HEK293T (cell line): Measurements from ENCODE around the gene SLX4IP.

ENCODE experiments used
- CTCF ChIA-PET: fragments of 350-600 bp; formaldehyde crosslinking; extraction: SDS; loops from one replicate; lab custom pipeline; 2021; ENCODE audit warnings: antibody characterized with exemption, inconsistent platforms; lab: Yijun Ruan, JAX
- POLR2A ChIA-PET: fragments of 350-600 bp; formaldehyde crosslinking; extraction: SDS; loops from one replicate; lab custom pipeline; 2020; ENCODE audit warnings: antibody characterized with exemption, inconsistent platforms; lab: Yijun Ruan, JAX
- DNase-seq: peaks from one replicate; pipeline ENCODE4 v3.0.0; 2012; ENCODE audit warnings: mixed read lengths; ENCODE audit errors: extremely low spot score
- ARNT ChIP-seq: fragments of 450-650 bp; IDR thresholded peaks from 2 replicates; pipeline ENCODE4 v1.6.1; 2017; ENCODE audit warnings: mild to moderate bottlenecking
- BHLHE40 ChIP-seq: fragments of 450-650 bp; IDR thresholded peaks from 2 replicates; pipeline ENCODE4 v1.6.1; 2016; ENCODE audit warnings: mild to moderate bottlenecking, moderate library complexity, borderline replicate concordance
- CTBP1 ChIP-seq: fragments of 450-650 bp; IDR thresholded peaks from 2 replicates; pipeline ENCODE4 v1.6.1; 2016; ENCODE audit warnings: borderline replicate concordance
- ELF4 ChIP-seq: fragments of 450-650 bp; IDR thresholded peaks from 2 replicates; pipeline ENCODE4 v1.6.1; 2017; ENCODE audit warnings: antibody characterized with exemption
- FOXA1 ChIP-seq: fragments of 450-650 bp; IDR thresholded peaks from 2 replicates; pipeline ENCODE4 v1.6.1; 2016; ENCODE audit warnings: mild to moderate bottlenecking
- FOXK2 ChIP-seq: fragments of 450-650 bp; IDR thresholded peaks from 2 replicates; pipeline ENCODE4 v1.6.1; 2016; ENCODE audit warnings: mild to moderate bottlenecking
- FOXM1 ChIP-seq: fragments of 450-650 bp; IDR thresholded peaks from 2 replicates; pipeline ENCODE4 v1.6.1; 2017; ENCODE audit warnings: mild to moderate bottlenecking, borderline replicate concordance
- HDGF ChIP-seq: fragments of 450-650 bp; IDR thresholded peaks from 2 replicates; pipeline ENCODE4 v1.6.1; 2017; ENCODE audit warnings: antibody characterized with exemption, borderline replicate concordance
- L3MBTL2 ChIP-seq: fragments of 450-650 bp; conservative IDR thresholded peaks from 2 replicates; pipeline ENCODE4 v1.6.1; 2016; ENCODE audit warnings: mild to moderate bottlenecking
- LEF1 ChIP-seq: fragments of 450-650 bp; IDR thresholded peaks from 2 replicates; pipeline ENCODE4 v1.6.1; 2017; ENCODE audit warnings: mild to moderate bottlenecking, borderline replicate concordance
- NFRKB ChIP-seq: fragments of 450-650 bp; IDR thresholded peaks from 2 replicates; pipeline ENCODE4 v1.6.1; 2016; ENCODE audit warnings: mild to moderate bottlenecking, moderate library complexity
- SP1 ChIP-seq: fragments of 450-650 bp; IDR thresholded peaks from 2 replicates; pipeline ENCODE4 v1.6.1; 2017
- SUZ12 ChIP-seq: fragments of 450-650 bp; IDR thresholded peaks from 2 replicates; pipeline ENCODE4 v1.6.1; 2016; ENCODE audit warnings: mild to moderate bottlenecking
- TARDBP ChIP-seq: fragments of 450-650 bp; IDR thresholded peaks from 2 replicates; pipeline ENCODE4 v1.6.1; 2016
- ZNF384 ChIP-seq: fragments of 450-650 bp; IDR thresholded peaks from 2 replicates; pipeline ENCODE4 v1.6.1; 2016
- TF ChIP-seq, protein P1 (sequence below): fragments of 450-650 bp; IDR thresholded peaks from 2 replicates; pipeline ENCODE4 v1.6.1; 2016

Gene SLX4IP

DNA sequence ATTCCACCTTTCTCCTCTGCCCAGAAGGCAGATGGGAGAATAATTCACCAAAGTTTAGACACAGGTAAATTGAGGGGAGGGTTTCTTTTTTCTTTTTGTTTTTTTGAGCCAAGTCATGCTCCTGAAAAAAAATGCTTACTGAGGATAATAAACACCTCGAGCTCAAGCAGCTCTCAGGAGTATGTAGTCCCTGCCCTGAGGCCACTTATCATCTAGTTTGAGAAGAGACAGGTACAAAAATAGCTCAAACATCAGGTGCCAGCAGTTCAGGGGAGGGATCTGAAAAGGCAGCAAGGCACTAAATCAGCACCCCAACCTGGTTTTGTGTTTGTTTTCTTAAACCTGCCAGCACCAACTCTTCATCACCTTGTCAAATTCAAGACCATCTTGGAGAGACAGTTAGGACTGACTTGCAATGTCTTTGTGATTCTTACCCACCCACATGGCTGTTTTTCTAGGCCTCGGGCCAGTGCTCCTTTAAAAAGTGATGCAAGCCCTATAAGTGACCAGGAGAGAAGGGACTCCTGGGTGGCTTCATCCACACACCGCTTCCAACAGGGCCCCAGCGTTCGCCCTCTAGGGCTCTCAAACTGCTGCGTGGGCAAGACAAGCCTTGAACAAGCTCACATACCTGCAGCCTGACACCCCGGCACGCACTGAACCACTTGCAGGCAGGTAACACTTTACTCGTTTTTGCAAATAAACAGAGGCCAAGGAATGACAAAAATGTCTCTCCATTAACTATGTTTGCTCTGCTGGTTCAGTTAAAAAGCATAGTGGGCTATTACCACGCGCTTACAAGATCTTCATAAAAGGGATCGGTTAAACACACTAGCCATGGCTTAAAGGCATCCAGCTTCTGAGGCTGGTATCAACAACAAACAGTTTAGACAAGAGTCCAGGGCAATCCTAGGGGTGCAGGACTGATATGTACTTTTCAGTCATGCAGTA is 224.8 kb downstream of the SLX4IP start:
- CTCF ChIA-PET = no interaction called here
- POLR2A ChIA-PET = no interaction called here
- TF ChIP-seq LEF1 = no peak
- no peak for TF ChIP-seq ELF4
- TF ChIP-seq SP1 = no peak
- no peak for TF ChIP-seq TARDBP
- TF ChIP-seq SUZ12 = no peak
- TF ChIP-seq CTBP1 = no peak
- no peak for TF ChIP-seq FOXA1
- TF ChIP-seq BHLHE40 = no peak
- no peak for TF ChIP-seq NFRKB
- TF ChIP-seq ARNT = no peak
- no peak for TF ChIP-seq HDGF
- no peak for TF ChIP-seq FOXK2
- TF ChIP-seq FOXM1 = no peak
- no peak for TF ChIP-seq ZNF384
- no peak for DNase-seq

DNA sequence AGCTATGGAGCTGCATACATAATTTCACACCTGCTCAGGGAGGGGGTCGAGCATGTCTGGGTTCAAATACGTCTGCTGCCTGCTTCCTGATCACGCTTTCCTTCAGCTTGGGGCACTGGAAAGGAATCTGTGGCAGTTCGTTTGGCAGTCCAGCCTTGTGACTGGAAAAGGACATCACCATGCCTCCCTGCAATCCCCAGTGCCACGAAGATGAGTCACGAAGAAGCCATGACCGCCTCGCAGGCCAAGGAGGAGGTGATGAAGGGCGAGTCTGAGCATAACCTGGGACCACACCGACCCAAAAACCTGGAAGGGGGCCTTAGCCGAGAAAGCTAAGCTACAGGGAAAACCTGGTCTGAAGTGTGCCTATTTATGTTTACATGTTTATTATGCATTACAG is 225.6 kb downstream of the SLX4IP start:
- CTCF ChIA-PET = no interaction called here
- no peak for DNase-seq
- TF ChIP-seq HDGF (no peak), LEF1 (no peak), FOXM1 (no peak), ELF4 (no peak), FOXK2 (no peak), ZNF384 (no peak), L3MBTL2 (no peak), SUZ12 (no peak), ARNT (no peak), FOXA1 (no peak), NFRKB (no peak), CTBP1 (no peak), TARDBP (no peak), SP1 (no peak), BHLHE40 (no peak)
- TF ChIP-seq, protein P1, sequence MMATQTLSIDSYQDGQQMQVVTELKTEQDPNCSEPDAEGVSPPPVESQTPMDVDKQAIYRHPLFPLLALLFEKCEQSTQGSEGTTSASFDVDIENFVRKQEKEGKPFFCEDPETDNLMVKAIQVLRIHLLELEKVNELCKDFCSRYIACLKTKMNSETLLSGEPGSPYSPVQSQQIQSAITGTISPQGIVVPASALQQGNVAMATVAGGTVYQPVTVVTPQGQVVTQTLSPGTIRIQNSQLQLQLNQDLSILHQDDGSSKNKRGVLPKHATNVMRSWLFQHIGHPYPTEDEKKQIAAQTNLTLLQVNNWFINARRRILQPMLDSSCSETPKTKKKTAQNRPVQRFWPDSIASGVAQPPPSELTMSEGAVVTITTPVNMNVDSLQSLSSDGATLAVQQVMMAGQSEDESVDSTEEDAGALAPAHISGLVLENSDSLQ = no peak
- POLR2A ChIA-PET = no interaction called here

DNA sequence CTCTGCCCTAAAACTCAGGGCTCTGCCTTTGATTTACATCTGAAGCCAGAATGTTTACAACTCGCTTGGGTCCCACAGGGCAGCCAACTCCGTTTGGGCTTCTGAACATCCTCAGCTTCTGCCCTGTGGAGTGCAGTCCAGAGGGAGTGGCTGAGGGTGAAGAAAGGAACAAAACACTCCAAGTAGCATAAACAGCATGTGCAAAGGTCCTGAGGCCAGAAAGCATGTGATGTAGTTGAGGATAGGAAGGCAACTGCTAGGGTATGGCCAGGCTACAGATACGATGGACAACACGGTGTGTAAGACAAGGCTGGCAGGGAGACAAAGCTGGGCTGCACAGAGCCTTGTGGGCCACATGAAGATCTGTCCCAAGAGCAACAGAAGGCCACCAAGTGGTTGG is 226.2 kb downstream of the SLX4IP start:
- no peak for DNase-seq
- TF ChIP-seq TARDBP (no peak), CTBP1 (no peak), FOXK2 (no peak), FOXM1 (no peak), ARNT (no peak), BHLHE40 (no peak)
- ChIA-PET POLR2A (no interaction called here), CTCF (no interaction called here)

DNA sequence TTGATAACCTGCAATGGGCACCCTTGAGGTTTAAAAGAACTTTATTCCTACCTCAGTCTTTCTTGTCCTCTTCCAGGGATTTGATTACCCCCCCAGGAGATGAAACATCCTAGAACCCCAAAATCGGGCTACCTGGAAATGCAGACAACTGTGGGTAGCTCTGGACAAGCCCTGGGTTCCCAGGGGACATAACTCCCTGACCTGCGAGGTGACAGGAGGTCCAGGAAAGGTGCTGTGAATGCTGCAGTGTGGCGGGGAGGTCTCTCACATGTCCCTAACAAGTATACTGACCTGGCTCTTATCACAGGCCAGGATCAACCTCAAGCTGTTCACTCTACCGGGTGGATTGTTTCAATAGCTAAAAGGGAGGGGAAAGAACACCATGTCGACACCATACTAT is 227.0 kb downstream of the SLX4IP start:
- POLR2A ChIA-PET = no interaction called here
- CTCF ChIA-PET = no interaction called here
- TF ChIP-seq HDGF = no peak
- no peak for TF ChIP-seq L3MBTL2
- TF ChIP-seq ARNT = no peak
- no peak for TF ChIP-seq SP1
- TF ChIP-seq LEF1 = no peak
- TF ChIP-seq ELF4 = no peak
- TF ChIP-seq, protein P1 = no peak
- no peak for TF ChIP-seq SUZ12
- TF ChIP-seq TARDBP = no peak
- no peak for TF ChIP-seq NFRKB
- TF ChIP-seq ZNF384 = no peak
- no peak for TF ChIP-seq BHLHE40
- TF ChIP-seq FOXM1 = no peak
- no peak for TF ChIP-seq CTBP1
- TF ChIP-seq FOXA1 = no peak
- no peak for DNase-seq

DNA sequence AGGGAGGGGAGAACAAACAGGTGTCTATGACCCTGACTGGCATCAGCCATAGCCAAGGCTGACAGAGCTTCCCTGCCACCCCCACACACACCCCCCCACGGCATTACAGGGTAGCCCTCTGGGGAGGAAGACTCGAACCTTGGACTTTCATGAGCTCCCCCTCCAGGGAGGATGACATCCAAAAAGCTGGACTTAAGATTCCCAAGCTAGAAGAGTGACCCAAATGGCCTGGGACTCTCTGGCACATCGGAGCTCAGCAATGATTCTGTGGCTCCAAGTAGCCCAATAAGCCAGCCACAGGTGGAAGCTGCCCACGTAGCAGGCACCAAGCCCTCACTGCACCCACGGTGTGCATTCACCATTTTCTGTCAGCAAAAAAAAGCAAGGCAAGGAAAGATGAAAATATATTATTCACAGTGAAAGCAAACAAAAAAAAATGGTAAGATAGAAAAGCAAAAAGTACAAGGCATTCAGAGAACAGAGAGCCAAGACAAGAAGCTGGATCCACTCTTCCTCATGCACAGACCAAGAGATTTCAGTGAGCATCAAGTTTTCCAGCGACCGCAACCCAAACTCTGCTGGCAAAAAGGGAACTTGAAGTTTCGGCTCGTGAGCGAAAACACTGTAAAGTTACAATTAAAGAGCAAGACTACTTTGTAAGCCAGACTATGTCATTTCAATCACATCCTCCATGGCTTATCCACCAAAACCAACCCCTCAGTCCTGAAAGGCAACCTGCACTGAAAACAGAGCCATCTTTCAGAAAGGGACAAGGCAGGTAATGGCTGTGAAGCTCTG is 227.8 kb downstream of the SLX4IP start:
- no peak for DNase-seq
- ChIA-PET POLR2A (no interaction called here), CTCF (interaction anchor here (0.7 kb wide), 1 partner anchor 31 kb away, joined by 4 read pairs; no protein-coding TSS in a partner anchor)
- TF ChIP-seq FOXK2 = no peak
- no peak for TF ChIP-seq ZNF384
- no peak for TF ChIP-seq ELF4
- no peak for TF ChIP-seq FOXM1
- no peak for TF ChIP-seq LEF1
- TF ChIP-seq BHLHE40 = no peak
- no peak for TF ChIP-seq CTBP1
- TF ChIP-seq NFRKB = no peak
- no peak for TF ChIP-seq FOXA1
- TF ChIP-seq L3MBTL2 = no peak
- no peak for TF ChIP-seq TARDBP
- TF ChIP-seq, protein P1 = no peak
- TF ChIP-seq ARNT = no peak
- TF ChIP-seq SP1 = no peak
- TF ChIP-seq HDGF = no peak
- TF ChIP-seq SUZ12 = no peak
